HG03558 (cell line): ENCODE data around the gene MAGEB16.

Source experiments
- ATAC-seq: cut with Tn5 transposase; IDR thresholded peaks from one replicate; pipeline ENCODE4 v1.9.1; 2021; ENCODE audit warnings: moderate number of reproducible peaks; ENCODE audit not compliant: unreplicated experiment; ENCODE audit errors: extremely low read depth

MAGEB16 gene

DNA sequence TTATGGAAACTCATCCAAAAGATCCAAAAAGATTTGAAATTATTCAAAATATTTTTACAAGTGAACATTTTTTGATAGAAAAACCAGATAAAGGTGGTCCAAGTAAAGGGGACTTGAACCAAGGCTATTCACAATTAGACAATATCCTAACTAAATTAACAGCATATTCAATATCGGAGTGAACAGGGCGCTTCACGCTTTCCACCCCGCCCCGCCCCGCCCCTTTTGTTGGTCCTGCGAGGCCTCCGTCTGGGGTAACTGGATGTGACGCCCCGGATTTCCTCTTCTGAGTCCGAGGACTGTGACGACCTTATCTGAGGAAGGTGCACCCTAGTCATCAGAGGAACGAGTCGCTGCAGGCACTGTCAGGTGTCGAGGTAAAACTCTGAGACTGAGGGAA is at the start of gene MAGEB16:
TSS of gene MAGEB16 (plus strand) at position 301 of the 400 bp plus-strand sequence. CDS start 3,855 bp downstream, outside the sequence.
- ATAC-seq: no peak

DNA sequence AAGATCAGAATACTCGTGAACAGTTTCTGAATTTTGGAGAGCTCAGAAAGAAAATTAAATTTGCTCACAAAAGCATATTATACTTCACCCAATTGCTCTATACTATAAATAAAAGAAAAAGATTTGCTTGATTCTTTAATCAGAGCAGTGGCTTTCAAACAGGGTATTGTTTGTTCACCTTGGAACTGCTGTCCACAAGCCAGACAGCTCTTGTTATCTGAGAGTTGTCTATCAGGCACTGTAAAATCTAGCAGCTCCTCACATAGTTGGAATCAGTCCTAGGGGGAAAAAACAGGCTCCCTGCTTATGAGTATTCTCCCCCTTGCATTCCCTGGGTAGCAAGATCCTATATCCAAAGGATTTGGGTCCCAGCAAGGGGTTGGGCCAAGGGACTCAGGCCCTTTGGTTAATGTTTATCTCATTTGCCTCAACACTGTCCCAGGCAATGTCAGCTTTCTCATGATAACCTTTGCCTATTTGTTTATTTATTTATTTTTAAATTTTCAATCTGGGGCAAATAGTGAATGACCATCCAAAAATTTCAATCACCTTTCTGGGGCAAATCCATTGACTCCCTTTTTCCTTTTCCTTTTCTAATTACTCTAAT is 24.1 kb upstream of the MAGEB16 start:
- ATAC-seq: no peak

DNA sequence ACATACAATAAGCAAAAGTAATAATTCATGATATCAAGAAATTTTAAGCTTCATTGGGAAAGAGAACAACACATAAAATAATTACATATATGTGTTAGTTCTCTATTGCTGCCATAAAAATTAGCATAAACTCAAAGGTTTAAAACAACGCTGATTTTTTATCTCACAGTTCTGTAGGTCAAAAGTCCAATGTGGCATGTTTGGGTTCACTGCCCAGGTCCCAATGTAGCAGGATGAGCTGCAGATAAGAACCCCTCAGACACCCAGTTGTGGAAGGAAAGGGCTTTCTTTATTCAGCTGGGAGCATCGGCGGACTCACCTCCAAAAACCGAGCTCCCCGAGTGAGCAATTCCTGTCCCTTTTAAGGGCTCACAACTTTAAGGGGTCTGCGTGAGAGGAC is 13.1 kb upstream of the MAGEB16 start:
- ATAC-seq: no peak

DNA sequence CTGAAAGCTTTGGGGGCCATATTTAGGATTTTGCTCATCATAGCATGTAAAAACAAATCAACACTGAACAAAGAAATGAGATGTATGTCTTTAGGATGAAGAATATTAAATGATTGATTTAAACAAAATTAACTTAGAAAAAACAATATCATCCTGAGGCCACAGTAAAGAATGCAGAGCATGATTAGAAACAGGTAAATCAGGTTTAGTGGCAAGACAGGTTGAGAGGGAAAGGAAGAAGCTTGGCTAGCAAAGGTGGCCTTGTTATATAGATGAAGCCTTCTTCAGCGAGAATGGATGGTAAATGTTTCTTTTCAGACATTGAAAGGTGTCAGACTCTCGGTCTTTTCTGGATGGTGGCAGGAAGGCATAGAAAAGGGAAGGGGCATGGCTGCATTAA is 11.9 kb upstream of the MAGEB16 start:
- no peak for ATAC-seq

DNA sequence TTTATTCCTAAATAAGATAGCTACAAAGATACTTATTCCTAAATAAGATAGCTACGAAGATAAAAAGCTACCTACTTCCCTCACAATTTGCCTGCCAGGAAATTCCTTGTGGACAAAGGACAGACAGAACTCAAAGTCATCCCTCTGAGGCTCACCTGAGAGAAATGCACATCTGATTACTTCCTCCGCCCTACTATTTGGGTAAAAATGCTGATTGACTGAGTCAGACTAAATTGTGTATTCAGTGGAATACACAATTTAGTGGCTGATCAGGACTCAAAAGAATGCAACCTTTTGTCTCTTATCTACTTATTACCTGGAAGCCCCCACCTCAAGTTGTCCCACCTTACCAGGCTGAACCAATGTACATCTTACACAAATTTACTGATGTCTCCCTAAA is 10.3 kb upstream of the MAGEB16 start:
- no peak for ATAC-seq

DNA sequence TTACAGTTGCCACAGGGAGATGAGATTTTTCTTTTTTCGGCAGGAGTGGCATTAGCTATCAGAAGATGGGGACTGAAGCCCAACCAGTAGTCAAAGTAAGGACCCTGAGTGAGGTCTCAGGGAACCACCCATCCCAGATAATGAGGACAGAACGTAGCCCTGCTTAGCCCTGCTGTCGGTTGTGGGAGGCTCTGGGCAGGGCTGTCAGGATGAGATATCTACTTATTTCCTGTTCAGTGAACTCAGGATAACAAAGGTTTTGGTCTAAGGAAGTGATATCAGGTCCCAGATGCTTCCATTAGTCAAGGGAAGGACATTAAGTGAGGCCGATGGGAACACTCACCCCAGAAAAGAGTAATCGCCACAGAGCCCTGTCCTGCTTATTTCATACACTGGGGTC is 2.3 kb downstream of the MAGEB16 start:
- ATAC-seq: no peak

DNA sequence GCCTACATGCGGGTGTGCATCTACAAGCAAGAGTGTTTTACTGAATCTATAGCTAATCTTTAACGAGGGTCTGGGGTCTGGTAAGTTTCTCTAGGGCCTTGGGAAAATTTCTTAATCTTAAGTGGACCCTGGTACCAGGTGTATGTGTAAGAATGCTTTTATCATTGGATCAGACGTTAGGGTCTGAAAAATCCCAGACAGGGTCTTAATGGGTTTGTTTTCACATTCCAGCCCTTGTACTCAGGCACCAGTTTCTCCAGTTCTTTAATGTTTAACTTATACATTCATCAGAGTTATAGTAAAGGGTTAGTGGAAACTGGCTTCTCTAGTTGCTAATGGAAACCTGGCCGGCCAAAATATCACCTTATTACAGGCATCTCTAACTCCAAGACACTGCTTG is 11.6 kb downstream of the MAGEB16 start:
- no peak for ATAC-seq

DNA sequence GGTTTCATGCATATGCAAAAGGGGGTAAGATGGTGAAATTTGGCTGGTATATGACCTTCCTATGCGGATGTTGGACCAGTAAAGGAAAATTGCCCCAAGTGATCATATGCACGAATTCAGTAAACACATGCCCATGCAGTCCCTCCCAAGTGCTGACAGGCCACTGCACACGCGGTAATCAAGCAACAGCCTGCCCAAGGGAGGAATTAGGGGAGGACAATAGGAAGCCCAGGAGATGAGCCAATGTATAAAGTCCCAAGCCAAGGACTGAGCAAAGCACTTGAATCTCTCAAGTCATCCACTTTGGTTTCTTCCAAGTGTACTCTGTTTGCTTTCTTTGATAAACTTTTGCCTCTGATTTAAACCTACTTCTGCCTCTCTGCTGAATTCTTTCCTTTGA is 21.1 kb downstream of the MAGEB16 start:
- ATAC-seq: no peak

DNA sequence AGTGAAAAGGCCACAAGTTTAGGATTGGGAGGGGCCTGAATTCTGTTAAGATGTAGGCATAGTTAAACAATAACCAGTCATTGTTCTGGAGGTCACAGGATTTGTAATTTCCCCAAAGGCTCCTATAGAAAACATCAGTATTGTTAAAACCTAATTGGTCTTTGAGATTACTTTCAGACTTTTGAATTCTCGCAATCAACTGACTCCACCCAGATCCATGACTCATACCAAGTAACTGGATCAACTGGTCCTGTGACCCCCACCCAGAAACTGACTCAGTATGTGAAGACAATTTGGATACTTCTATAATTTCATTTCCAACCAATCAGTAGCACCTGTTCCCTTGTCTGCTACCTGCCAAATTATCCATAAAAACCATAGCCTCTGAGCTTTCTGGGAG is 28.4 kb downstream of the MAGEB16 start:
- ATAC-seq: no peak

DNA sequence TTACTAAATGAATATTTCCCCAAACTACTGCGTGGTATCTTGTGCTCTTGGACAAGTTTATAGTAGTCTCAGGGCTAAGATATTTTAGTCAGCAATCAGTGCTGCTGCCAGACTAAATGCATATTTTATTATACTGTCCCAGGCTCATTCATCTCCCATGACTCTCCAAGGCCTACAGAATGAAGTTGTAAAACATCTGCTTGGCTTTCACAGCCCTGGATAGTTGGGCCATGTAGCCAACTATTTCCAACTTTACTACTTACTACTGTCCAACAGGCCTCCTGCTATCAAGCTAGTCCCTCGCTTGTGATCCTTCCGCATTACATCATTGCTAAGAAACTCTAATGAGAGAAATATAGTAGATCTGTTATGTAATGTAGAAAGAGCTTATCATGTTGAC is 31.4 kb downstream of the MAGEB16 start:
- ATAC-seq: no peak

DNA sequence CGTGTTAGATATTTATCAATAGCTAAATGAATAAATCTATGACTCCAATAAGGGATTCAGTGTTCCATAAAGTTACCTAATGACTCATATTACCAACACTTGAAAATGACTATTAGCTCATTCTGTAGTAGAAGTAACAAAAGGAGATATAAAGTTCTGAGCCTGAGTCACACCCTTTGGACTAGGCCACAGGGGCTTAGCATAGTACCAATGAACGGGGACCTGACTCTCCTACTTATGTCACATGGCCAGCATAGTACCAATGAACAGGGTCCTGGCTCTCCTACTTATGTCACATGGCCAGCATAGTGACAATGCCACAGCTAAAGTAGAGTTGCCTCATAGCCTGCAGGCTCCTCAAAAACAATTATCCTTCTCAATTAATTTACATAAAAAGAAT is 43.7 kb downstream of the MAGEB16 start:
- ATAC-seq: no peak

DNA sequence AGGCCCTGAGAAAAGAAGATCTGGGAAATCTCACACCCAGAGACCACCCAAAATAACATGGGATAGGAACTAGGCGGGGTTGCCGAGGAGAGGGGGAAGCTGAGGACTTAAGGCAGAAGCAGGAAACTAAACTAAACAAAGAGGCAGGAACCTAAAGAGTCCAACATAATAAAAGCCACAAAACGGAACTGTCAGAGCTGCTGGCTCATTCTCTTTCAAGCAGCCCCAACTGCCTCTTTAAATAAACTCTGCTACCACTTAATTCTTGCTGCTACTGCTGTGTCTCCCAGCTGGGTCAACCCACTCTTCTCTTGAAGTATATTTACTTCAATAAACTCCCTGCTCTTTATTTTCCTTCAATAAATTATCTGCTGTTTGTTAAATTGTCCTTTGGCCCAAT is 44.5 kb downstream of the MAGEB16 start:
- no peak for ATAC-seq

DNA sequence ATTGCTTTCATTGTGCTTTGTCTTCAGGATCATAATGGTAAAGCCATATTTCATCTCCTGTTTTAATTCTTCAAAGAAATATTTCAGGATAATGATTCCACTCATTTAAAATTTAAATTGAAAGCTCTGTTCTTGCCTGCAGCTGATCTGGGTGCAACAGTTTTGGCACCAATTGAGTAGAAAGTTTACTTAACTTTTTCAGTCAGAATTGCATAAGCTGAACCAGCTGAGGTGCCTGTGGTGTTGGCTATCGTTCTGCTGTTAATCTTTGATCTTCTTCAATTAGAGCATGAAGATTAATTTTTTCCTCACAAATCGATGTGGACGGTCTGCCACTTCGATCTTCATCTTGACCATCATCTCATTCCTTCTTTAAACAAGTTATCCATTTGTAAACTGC is 49.6 kb downstream of the MAGEB16 start:
- ATAC-seq: no peak
